Esophagus mucosa (tissue), 1 donor: ENCODE measurements around the gene ARHGEF25. TPM values are rescaled to one million over a fixed set of nuclear protein-coding genes. Genes with fewer than 3 reads are reported as not detected.
A peak's percentile ranks its signal among the peaks of the same experiment; 100 is the strongest.
"Not testable (repeated sequence)": the region's sequence is repeated elsewhere in the genome, so short reads cannot be mapped to it uniquely, and the experiment has no call there.

ENCODE experiments used
- ATAC-seq: fragments of 200-7000 bp; cut with Tn5 transposase; one replicate; pipeline ENCODE4 v1.9.1; 2020
- total RNA-seq: library from RNA; stranded (reverse); gene quantifications from one replicate; pipeline ENCODE4 v1.2.4, GENCODE V29; 2023
- donor health status: DM: yes; HTN: yes; CAD: no.

Gene ARHGEF25
- total RNA-seq, 1 donor from 2014 or later: 1.5 TPM

- no peak for ATAC-seq
These were observed 25.1 kb upstream of the ARHGEF25 start for GRCh38 chr12:57586128-57586527.

GRCh38 chr12:57586832-57587429 is 24.3 kb upstream of the ARHGEF25 start:
- no peak for ATAC-seq

DNA sequence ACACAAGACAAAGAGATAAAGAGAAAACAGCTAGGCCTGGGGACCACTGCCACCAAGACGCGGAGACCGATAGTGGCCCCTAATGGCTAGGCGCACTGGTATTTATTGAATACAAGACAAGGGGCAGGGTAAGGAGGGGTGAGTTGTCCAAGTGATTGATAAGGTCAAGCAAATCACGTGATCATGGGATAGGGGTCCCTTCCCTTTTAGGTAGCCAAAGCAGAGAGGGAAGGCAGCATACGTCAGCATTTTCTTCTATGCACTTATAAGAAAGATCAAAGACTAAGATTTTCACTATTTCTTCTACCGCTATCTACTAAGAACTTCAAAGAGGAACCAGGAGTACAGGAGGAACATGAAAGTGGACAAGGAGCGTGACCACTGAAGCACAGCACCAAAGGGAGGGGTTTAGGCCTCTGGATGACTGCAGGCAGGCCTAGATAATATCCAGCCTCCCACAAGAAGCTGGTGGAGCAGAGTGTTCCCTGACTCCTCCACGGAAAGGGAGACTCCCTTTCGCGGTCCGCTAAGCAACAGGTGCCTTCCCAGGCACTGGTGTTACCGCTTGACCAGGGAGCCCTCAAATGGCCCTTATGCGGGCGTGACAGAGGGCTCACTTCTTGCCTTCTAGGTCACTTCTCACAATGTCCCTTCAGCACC is 22.2 kb upstream of the ARHGEF25 start:
- not testable (repeated sequence) for ATAC-seq

GRCh38 chr12:57590479-57590863 is 20.8 kb upstream of the ARHGEF25 start:
- ATAC-seq: no peak

DNA sequence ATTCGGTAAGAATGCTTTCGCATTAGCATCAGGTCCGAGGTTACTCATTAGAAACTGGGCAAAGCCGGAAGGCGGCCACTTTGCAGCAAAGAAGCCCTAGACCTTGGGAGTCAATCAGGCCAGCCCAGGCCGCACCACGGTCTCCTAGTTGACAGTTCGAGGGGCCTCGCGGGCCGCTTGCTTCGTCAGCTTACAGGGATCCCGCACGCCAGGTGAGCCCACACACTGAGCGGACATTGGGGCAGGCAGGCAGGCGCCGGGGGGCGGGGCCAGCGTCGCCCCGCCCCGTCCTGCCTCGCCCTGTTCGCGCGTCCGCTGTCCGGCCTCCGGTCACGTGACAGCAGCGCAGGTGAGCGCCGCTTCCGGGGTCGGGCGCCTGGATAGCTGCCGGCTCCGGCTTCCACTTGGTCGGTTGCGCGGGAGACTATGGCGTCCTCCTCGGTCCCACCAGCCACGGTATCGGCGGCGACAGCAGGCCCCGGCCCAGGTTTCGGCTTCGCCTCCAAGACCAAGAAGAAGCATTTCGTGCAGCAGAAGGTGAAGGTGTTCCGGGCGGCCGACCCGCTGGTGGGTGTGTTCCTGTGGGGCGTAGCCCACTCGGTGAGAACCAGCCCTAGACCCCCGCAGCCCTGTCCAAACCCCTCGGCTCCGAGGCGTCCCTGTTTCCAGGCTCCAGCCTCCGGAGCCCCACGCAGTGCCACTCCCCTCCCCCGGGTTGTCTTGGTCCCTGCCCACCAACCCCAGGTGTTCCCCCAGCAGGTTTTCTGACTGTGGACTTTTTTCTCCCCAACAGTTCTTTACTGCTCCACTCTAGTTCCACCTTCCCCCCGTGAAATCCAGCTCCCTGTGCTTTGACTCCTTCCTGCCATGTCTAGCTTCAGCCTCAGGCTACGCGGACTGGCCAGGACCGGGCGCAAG is 20.1 kb upstream of the ARHGEF25 start, which contains the start of gene PIP4K2C:
PIP4K2C (plus strand) TSS at position 329 of the 918 bp plus-strand sequence; CDS start at position 427, 98 bp downstream.
- ATAC-seq: peak; percentile 98

- no peak for ATAC-seq
These were observed 19.4 kb upstream of the ARHGEF25 start for GRCh38 chr12:57591782-57592325.

DNA sequence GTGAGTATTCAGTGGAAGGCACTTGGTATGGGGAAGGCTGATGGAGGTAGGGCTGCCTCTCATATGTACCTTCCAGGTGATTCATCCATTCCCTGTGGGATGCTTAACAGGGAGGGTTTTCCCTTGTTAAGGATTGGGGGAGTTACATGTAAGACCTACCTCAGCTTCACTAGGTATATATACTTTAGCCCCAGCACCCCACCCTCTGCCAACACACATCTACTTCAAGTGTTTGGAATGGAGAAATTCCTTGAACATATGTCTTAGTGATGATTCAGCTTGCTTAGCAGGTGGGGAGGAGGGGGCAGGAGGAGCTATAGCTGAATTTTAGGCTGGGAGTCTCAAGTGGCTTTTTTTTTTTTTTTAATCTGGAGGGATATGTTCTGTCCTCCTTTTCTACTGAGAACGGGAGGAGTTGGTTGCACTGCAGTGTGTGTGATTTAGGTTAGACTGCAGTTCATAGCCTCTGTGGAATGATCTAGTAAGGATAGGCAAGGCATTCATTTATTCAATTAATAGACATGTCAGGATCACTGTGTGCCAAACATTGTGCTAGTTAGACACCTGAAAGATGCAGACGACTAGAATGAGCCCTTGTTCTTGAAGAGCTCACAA is 18.6 kb upstream of the ARHGEF25 start:
- ATAC-seq: no peak

GRCh38 chr12:57593187-57593586 is 18.0 kb upstream of the ARHGEF25 start:
- no peak for ATAC-seq

- ATAC-seq: no peak
These were observed 10.8 kb upstream of the ARHGEF25 start for GRCh38 chr12:57600395-57600794.

DNA sequence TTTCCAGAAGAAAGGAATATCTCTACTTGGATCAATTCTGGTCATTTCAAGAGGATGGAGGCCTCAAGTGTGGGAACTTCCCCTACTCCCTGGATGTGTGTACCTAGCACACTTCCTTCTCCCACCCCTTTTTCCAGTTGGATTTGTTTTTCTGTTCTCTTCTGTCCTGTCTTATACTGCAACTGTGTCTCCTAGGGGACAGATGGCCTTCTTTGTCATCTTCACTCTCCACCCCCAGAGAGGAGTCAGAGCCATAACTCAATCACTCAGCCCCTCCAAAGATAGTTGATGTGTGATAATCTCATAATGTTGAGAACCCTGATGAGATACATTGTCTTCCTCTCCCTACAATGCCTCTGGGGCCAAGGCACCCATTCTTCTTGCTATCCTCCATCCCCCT is 8.7 kb upstream of the ARHGEF25 start:
- no peak for ATAC-seq

DNA sequence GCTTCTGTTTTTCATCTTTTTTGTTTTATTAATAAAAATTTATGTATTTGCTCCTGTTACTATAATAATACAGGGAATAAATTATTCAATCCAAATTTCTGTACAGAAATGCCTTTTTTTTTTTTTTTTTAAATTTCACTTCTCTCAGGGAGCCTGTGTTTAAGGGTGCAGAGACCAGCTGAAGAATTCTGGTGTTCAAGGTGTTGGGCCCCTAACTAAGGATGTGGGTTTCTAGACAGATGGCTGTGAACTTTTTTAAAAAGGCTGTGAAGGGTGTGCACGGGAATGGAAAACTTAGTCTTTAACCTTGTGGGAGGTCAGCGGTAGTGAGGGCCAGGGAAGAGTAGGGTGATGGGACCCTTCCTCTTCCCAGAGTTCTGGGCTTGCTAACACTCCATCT is 7.9 kb upstream of the ARHGEF25 start:
- ATAC-seq: no peak

- ATAC-seq: no peak
These were observed 7.3 kb upstream of the ARHGEF25 start for GRCh38 chr12:57603815-57604453.

- ATAC-seq: peak; percentile 22
These were observed 6.7 kb upstream of the ARHGEF25 start, which contains the start of gene DTX3 for GRCh38 chr12:57604454-57604991. DTX3 (plus strand) TSS chr12:57604824; CDS start chr12:57606518, 1,694 bp downstream.

GRCh38 chr12:57604992-57605810 is 6.0 kb upstream of the ARHGEF25 start:
- ATAC-seq: peak; percentile 11

GRCh38 chr12:57605811-57606311 is 5.4 kb upstream of the ARHGEF25 start:
- ATAC-seq: no peak

- no peak for ATAC-seq
These were observed 4.8 kb upstream of the ARHGEF25 start for GRCh38 chr12:57606399-57606798.

DNA sequence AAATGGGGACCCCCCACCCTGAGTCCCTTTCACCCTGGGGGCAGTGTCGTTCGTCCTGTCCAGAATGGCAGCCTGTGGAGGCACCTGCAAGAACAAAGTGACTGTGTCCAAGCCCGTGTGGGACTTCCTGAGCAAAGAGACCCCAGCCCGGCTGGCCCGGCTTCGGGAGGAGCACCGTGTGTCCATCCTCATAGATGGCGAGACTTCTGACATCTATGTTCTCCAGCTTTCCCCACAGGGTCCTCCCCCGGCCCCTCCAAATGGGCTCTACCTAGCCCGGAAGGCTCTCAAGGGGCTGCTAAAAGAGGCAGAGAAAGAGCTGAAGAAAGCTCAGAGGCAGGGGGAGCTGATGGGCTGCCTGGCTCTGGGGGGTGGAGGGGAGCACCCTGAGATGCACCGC is 4.4 kb upstream of the ARHGEF25 start:
- ATAC-seq: no peak

- no peak for ATAC-seq
These were observed 3.1 kb upstream of the ARHGEF25 start for GRCh38 chr12:57607958-57608663.

GRCh38 chr12:57609101-57609780 is 2.0 kb upstream of the ARHGEF25 start:
- ATAC-seq: no peak
